GM19238 (cell line): ENCODE measurements around the gene HHATL.
"Not testable (repeated sequence)": the region's sequence is repeated elsewhere in the genome, so short reads cannot be mapped to it uniquely, and the experiment has no call there.

ENCODE experiments used
- DNase-seq: peaks from one replicate; pipeline ENCODE4 v3.0.0; 2011; ENCODE audit warnings: low spot score; ENCODE audit not compliant: insufficient read length

HHATL gene

GRCh38 chr3:42734263-42734860, 31.8 kb upstream of the HHATL start:
- no peak for DNase-seq

DNA sequence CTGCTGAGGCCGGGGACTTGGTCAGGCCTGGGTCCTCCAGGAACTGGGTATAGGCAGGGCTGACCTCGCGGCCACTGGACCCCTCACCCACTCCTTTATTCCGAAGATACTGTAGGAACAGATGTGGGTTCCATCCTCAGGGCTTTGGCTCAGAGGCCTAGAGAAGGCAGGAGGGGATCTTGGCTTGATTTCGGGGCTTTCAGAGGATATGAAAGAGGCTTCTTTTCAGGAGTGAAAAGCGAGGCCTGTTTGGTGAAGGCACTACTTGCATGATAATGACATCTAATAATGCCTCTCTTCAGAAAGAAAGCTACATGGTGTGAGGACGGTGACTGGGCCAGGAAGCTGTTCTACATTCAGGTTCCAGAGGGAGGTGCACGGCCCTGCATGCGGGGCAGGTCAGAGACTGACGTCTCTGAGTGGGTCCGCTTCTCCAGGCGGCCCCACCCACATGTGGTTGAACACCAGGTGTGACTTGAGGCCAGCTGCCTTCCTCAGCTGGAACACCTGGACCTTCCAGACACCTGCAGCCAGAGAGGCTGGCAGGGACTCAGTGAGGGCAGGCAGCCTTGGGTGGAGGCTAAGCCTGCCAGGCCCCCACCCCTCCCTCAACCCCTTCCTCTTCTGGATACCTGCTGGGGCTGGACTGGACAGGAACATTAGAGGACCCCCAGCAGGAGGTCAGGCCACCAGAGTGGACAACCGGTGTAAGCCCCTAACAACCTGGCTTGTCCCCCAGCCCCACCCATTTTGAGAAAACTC, 31.1 kb upstream of the HHATL start:
- DNase-seq: no peak

GRCh38 chr3:42732829-42733459, 30.3 kb upstream of the HHATL start:
- DNase-seq: no peak

GRCh38 chr3:42732196-42732828, 29.7 kb upstream of the HHATL start:
- no peak for DNase-seq

DNA sequence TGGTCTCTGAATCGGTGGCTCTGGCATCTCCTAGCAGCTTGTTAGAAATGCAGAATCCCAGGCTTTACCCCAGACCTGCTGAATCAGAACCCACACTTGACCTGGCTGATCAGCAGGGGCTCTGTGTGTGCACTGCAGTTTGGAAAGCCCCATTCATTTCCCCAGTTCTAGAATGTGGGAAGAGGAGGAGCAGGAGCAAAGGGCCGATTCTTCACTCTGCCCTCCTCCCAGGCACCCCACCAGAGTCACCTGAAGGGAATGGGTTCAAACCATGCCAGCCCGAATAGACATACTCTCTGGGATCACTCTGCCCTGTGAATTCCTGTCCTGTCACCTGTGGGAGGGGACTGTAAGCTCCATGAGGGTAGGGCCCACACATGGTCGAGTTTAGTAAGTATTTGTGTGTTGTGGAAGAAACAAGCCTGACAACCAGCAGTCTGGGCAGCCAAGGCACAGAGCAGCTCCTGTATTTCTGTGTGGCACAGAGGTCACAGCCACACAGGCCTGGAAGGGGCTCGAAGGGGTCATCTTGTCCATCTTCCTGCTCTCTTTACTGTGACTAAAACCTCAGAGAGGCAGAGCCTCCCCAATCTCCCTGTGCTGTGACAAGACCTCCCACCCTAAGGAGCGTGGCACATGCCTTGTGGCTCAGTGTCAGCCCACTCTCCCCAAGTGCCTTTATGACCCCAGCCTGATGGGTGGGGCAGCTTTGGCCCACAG, 29.0 kb upstream of the HHATL start:
- DNase-seq: no peak

GRCh38 chr3:42730706-42731420, 28.3 kb upstream of the HHATL start:
- no peak for DNase-seq

GRCh38 chr3:42730294-42730693, 27.7 kb upstream of the HHATL start:
- DNase-seq: no peak

GRCh38 chr3:42729404-42730145, 27.0 kb upstream of the HHATL start:
- DNase-seq: no peak

- no peak for DNase-seq
Observed at GRCh38 chr3:42728668-42729364, 26.2 kb upstream of the HHATL start.

DNA sequence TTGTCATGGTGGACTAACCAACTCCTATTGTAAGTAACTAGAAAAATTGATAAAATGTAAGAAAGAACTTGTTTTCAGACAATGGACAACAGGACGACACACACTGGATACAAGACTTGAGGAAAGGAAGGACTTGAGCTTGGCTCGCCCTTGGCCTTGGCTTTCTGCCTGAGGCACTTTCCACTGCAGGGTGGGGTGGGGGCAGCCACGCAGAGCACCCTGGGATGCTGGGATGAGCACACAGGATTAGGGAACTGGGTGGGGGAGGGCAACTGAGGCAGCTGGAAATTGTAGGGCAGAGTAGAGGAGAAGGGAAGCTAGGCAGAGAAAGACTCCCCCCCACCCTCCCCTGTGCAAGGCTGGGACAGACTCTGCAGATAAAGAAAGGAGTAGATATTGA, 25.5 kb upstream of the HHATL start:
- DNase-seq: no peak

DNA sequence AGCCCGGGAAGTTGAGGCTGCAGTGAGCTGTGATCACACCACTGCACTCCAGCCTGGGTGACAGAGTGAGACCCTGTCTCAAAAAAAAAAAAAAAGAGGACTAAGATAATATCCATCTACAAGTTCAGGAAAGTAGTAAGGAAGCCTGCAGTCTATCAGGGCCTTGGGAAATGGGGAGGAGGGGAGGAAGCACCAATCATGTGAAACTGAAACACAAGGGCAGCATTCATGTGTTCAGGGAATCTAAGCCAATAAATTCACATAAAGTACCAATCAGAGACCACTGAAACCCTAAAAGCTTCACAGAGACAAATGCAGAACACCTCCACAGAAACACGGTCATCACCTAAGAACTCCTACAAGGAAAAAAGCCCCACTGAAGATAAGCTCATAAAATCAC, 22.9 kb upstream of the HHATL start:
- DNase-seq: no peak

GRCh38 chr3:42723219-42723618, 20.6 kb upstream of the HHATL start:
- DNase-seq: no peak

DNA sequence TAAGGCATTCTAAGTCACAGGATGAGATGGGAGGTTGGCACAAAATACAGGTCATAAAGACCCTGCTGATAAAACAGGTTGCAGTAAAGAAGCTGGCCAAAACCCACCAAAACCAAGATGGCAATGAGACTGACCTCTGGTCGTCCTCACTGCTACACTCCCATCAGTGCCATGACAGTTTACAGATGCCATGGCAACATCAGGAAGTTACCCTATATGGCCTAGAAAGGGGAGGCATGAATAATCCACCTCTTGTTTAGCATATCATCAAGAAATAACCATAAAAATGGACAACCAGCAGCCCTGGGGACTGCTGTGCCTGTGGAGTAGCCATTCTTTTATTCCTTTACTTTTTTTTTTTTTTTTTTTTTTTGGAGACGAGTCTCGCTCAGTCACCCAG, 19.8 kb upstream of the HHATL start:
- not testable (repeated sequence) for DNase-seq

GRCh38 chr3:42721690-42722089, 19.1 kb upstream of the HHATL start:
- no peak for DNase-seq

DNA sequence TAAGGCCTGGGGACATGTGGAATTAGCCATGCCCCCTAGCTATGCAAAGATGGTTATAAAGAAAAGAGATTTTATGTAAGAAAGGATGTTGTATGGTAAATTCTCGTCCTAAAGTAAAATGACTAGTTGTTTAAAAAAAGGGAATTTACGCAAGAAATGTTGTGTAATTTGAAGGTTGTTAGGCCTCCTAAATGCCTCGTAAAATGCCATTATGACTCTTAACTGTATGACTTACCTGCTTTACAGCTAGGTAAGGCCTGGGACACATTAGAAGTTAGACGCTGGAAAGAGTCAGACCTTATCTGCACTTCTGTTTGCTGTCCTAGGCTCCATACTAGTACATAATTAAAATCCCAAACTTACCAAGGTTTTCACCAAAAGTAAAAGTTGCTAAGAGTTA, 17.5 kb upstream of the HHATL start:
- no peak for DNase-seq

DNA sequence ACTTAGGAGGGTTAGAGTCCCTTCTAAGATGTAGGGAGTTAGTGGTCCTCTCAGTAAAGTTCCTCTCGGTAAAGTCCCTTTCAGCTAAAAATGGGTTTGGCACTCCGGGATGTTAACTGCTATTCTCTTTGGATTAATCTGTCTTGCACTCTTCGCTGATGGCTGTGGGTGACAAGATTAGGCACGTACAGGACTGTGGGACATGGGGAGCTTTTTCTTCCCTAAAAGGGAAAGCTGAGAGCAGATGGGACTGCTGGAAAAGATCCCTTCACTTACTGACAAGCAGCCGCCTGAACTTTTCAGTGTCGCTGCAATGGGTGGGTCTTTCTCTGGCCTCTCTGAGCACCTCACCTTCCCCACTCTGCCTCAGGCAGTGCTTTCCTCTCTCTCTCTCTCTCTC, 16.4 kb upstream of the HHATL start:
- DNase-seq: no peak

DNA sequence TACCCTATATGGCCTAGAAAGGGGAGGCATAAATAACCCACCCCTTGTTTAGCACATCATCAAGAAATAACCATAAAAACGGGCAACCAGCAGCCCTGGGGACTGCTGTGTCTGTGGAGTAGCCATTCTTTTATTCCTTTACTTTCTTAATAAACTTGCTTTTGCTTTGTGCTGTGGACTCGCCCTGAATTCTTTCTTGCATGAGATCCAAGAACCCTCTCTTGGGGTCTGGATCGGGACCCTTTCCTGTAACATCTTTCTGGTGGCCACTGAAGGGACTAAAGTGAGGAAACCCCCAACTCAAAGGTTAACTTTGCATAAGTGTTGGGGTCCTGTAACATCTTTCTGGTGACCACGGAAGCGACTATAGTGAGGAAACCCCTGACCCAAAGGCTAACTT, 15.7 kb upstream of the HHATL start:
- no peak for DNase-seq

DNA sequence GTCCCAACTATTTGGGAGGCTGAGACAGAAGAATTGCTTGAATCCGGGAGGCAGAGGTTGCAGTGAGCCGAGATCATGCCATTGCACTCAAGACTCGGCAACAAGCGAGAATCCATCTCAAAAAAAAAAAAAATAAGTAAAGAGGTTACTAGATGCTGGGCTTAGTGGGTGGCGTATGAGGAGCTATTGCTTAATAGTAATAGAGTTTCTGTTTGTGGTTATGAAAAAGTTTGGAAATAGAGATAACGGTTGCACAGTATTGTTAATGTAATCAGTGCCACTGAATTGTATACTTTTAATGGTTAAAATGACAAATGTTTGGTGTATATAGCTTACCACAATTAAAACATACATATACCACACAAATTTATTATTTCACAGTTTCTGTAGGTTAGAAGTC, 14.7 kb upstream of the HHATL start:
- DNase-seq: no peak

DNA sequence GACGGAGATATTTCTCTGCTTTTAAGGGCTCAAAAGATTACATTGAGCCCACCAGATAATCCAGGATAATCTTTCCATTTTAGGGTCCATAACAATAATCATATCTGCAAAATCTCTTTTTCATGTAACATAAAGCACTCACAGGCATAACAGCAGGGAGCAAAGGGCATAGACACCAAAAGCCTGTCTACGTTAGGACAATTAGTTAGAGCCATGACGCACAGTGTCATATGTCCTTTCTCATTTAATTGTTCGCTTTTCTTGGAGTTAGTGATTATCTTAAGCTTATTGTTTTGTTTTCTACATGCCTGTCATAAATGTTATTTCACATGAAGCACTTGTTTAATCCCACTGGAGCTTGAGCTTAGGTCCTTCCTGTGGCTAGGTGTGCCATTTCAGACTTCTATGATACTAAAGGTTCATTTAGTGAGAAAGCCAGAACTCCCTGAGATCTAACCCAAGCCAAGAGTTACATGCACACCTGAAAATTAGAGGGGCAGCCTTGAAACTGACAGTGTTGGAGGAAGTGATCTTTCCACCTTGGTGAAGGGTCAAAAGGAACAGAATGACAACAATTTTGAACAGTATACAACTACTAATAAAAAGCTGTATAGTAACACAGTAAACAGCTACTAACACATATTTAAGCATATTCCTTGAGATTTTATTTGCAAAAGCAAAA, 11.7 kb upstream of the HHATL start:
- no peak for DNase-seq
